ENCODE data around the gene B4GALT6.

DNA sequence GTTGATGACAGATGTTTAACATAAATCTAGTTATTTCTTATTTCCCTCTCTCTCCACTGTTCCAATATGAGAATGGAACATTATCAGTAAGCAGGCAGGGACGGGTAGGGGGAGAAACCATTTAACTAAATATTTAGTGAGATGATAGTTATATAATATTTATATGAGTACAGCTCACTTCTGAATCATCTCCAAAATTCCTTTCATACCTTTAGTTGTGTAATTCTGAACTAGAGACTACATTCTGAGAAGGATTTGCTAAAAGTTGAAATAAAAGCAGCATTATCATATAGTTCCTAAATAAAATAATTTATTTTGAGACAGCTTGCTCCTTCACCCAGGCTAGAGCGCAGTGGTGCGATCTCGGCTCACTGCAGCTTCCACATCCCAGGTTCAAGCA, 41.4 kb downstream of the B4GALT6 start:
- TF ChIP-seq, protein P1, sequence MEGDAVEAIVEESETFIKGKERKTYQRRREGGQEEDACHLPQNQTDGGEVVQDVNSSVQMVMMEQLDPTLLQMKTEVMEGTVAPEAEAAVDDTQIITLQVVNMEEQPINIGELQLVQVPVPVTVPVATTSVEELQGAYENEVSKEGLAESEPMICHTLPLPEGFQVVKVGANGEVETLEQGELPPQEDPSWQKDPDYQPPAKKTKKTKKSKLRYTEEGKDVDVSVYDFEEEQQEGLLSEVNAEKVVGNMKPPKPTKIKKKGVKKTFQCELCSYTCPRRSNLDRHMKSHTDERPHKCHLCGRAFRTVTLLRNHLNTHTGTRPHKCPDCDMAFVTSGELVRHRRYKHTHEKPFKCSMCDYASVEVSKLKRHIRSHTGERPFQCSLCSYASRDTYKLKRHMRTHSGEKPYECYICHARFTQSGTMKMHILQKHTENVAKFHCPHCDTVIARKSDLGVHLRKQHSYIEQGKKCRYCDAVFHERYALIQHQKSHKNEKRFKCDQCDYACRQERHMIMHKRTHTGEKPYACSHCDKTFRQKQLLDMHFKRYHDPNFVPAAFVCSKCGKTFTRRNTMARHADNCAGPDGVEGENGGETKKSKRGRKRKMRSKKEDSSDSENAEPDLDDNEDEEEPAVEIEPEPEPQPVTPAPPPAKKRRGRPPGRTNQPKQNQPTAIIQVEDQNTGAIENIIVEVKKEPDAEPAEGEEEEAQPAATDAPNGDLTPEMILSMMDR (IDR thresholded peaks at IDR 0.05; ENCODE audit: poor library complexity) = no peak
- TF ChIP-seq EZH2phosphoT487 (IDR thresholded peaks at IDR 0.05; ENCODE audit: low read depth, severe bottlenecking, unreplicated experiment) = no peak

All from hepatocyte (in vitro differentiated cells).